HepG2 (cell line): Measurements from ENCODE around the gene SLC26A3. TPM values are rescaled to one million over a fixed set of nuclear protein-coding genes. Genes with fewer than 3 reads are reported as not detected.

ENCODE experiments used
- ATAC-seq: fragments of 200-7000 bp; cut with Tn5 transposase; 3 replicates; pipeline ENCODE4 v1.9.1; 2020; ENCODE audit warnings: mild to moderate bottlenecking, moderate library complexity
- BruUV-seq: library from RNA; stranded (reverse); fragments of 400-500 nt; replicated peaks from 2 replicates; lab custom pipeline; 2021; lab: Mats Ljungman, UMichigan
- CTCF ChIA-PET: fragments of 300-600 bp; formaldehyde crosslinking; extraction: SDS; loops from one replicate; lab custom pipeline; 2021; ENCODE audit warnings: low total read pairs, inconsistent platforms, low intra/inter-chr PET ratio; lab: Yijun Ruan, JAX
- POLR2A ChIA-PET: fragments of 350-600 bp; sonication (Branson Sonifier 250); formaldehyde crosslinking; loops from one replicate; lab custom pipeline; 2020; ENCODE audit warnings: antibody characterized with exemption, inconsistent platforms; lab: Yijun Ruan, JAX
- DNase-seq: peaks from one replicate; pipeline ENCODE4 v3.0.0-alpha.2; 2015; ENCODE audit warnings: low spot score
- FAIRE-seq: peaks from 3 replicates; lab custom pipeline; 2011; peaks lifted over from hg19 to GRCh38; lab: Jason Lieb, UNC
- H2AFZ ChIP-seq: one replicate; pipeline ENCODE4 v1.6.1; 2011; ENCODE audit warnings: low read length, inconsistent platforms
- H3K27ac ChIP-seq: fragments of 300-600 bp; 3 replicates; pipeline ENCODE4 v1.8.0; 2011; ENCODE audit warnings: mixed run types, mild to moderate bottlenecking, mixed read lengths, low read length, inconsistent platforms; ENCODE audit not compliant: insufficient read depth; ENCODE audit errors: extremely low read length
- H3K27me3 ChIP-seq, 2 experiments: fragments of 200-600 bp in 1 of 2; 2 replicates in 1 of 2; 3 replicates in 1 of 2; pipeline versions ENCODE4 v1.6.0 to v1.8.0; 2011; ENCODE audit warnings: low read length in 2 of 2, mild to moderate bottlenecking in 2 of 2, moderate library complexity in 2 of 2, inconsistent platforms in 1 of 2; ENCODE audit not compliant: insufficient read depth in 2 of 2, control insufficient read depth in 1 of 2
- H3K36me3 ChIP-seq, 2 experiments: fragments of 200-600 bp in 1 of 2; replicated peaks in 1 of 2; 2 replicates in 1 of 2; 3 replicates in 1 of 2; pipeline versions ENCODE4 v1.5.1 to v1.8.0; 2011; ENCODE audit warnings: low read length in 2 of 2, inconsistent platforms in 1 of 2; ENCODE audit not compliant: insufficient read depth in 2 of 2, control insufficient read depth in 1 of 2
- H3K4me1 ChIP-seq: 2 replicates; pipeline ENCODE4 v1.5.1; 2012; ENCODE audit warnings: low read length, inconsistent platforms; ENCODE audit not compliant: insufficient read depth
- H3K4me2 ChIP-seq: 2 replicates; pipeline ENCODE4 v1.6.0; 2011; ENCODE audit warnings: low read depth, low read length, inconsistent platforms
- H3K4me3 ChIP-seq, 3 experiments: fragments of 200-600 bp in 1 of 3; sonication (generic), shearing (Covaris generic) in 1 of 3; replicated peaks in 1 of 3; 2 replicates each; pipeline ENCODE4 v1.5.1; 2011 to 2016; ENCODE audit warnings: low read length in 3 of 3, inconsistent platforms in 2 of 3, low read depth in 2 of 3, mild to moderate bottlenecking in 2 of 3, control low read depth in 1 of 3, mixed read lengths in 1 of 3; ENCODE audit not compliant: insufficient read depth in 1 of 3
- H3K79me2 ChIP-seq: one replicate; pipeline ENCODE4 v1.6.1; 2011; ENCODE audit warnings: low read length, inconsistent platforms; ENCODE audit not compliant: insufficient read depth
- H3K9ac ChIP-seq: 2 replicates; pipeline ENCODE4 v1.6.0; 2011; ENCODE audit warnings: mild to moderate bottlenecking, low read depth, low read length, inconsistent platforms; ENCODE audit not compliant: insufficient read depth
- H3K9me3 ChIP-seq: 2 replicates; pipeline ENCODE4 v1.5.1; 2012; ENCODE audit warnings: mild to moderate bottlenecking, low read length
- H4K20me1 ChIP-seq: 2 replicates; pipeline ENCODE4 v1.6.0; 2011; ENCODE audit warnings: inconsistent platforms, mild to moderate bottlenecking, low read length, moderate library complexity; ENCODE audit not compliant: insufficient read depth
- ATM ChIP-seq: fragments of 450-650 bp; IDR thresholded peaks from 2 replicates; pipeline ENCODE4 v1.7.1; 2017; ENCODE audit warnings: mild to moderate bottlenecking, borderline replicate concordance
- HHEX ChIP-seq: IDR thresholded peaks from 2 replicates; pipeline ENCODE4 v1.6.1; 2016; ENCODE audit warnings: control low read depth
- MEF2D ChIP-seq: sonication (generic); formaldehyde crosslinking; IDR thresholded peaks from 2 replicates; pipeline ENCODE4 v1.5.1; 2020; ENCODE audit warnings: mild to moderate bottlenecking, missing genetic modification reagents
- RFXANK ChIP-seq: IDR thresholded peaks from 2 replicates; pipeline ENCODE4 v1.6.1; 2016
- SAP130 ChIP-seq: IDR thresholded peaks from 2 replicates; pipeline ENCODE4 v1.6.1; 2016; ENCODE audit warnings: low read depth
- TFAP4 ChIP-seq: sonication (generic); IDR thresholded peaks from 2 replicates; pipeline ENCODE4 v1.6.1; 2016; ENCODE audit warnings: low read depth, borderline replicate concordance
- ZNF260 ChIP-seq: sonication (generic); formaldehyde crosslinking; IDR thresholded peaks from 2 replicates; pipeline ENCODE4 v1.4.0; 2020; ENCODE audit warnings: missing genetic modification reagents, low read depth, mild to moderate bottlenecking, borderline replicate concordance
- ZNF264 ChIP-seq: sonication (generic); formaldehyde crosslinking; IDR thresholded peaks from 2 replicates; pipeline ENCODE4 v1.4.0; 2020; ENCODE audit warnings: missing genetic modification reagents
- ZNF460 ChIP-seq: sonication (generic); formaldehyde crosslinking; IDR thresholded peaks from 2 replicates; pipeline ENCODE4 v1.5.1; 2020; ENCODE audit warnings: missing genetic modification reagents, mild to moderate bottlenecking, borderline replicate concordance
- ZNF570 ChIP-seq: sonication (generic); formaldehyde crosslinking; IDR thresholded peaks from 2 replicates; pipeline ENCODE4 v1.4.0; 2020; ENCODE audit warnings: mild to moderate bottlenecking, missing genetic modification reagents, borderline replicate concordance
- ZNF687 ChIP-seq: sonication (generic); formaldehyde crosslinking; IDR thresholded peaks from 2 replicates; pipeline ENCODE4 v1.5.1; 2020; ENCODE audit warnings: mild to moderate bottlenecking, missing genetic modification reagents, moderate library complexity
- ZNF724P ChIP-seq: sonication (generic); formaldehyde crosslinking; IDR thresholded peaks from 2 replicates; pipeline ENCODE4 v1.8.0; 2022; ENCODE audit warnings: missing genetic modification reagents, borderline replicate concordance
- WGBS: methylation state at CpG from one replicate; pipeline ENCODE4 v1.1.6; 2017; ENCODE audit warnings: low lambda C conversion rate; 5-methylcytosine and 5-hydroxymethylcytosine counted together
- in situ Hi-C: cut with HindIII; loops from 2 replicates; pipeline ENCODE4 v1.10.0; 2017; ENCODE audit warnings: low pct_unique_long_range_greater_than_20kb; ENCODE audit not compliant: extremely low pct_ligation_motif_present
- intact Hi-C: fragments of 100-400 bp; cut with micrococcal nuclease; formaldehyde crosslinking; loops from one replicate; pipeline ENCODE4 v1.10.0; 2022; ENCODE audit not compliant: unreplicated experiment
- polyA plus RNA-seq, 8 experiments: library from polyadenylated mRNA; depleted of rRNA in 3 of 8; stranded (reverse) in 7 of 8; unstranded in 1 of 8; fragments of >200 nt; fragmentation: Illumina TruSeq in 4 of 8; extraction: Trizol in 4 of 8; gene quantifications; 2 replicates each; pipeline versions ENCODE4 v1.2.1 to v1.2.3, GENCODE V29; 2011 to 2016; ENCODE audit warnings: low read depth in 4 of 8, missing spikeins in 1 of 8, mixed read lengths in 1 of 8; ENCODE audit not compliant: insufficient read depth in 1 of 8
- total RNA-seq, 5 experiments: library from RNA; depleted of rRNA; stranded (reverse); fragments of >200 nt; fragmentation: Illumina TruSeq; extraction: Trizol; gene quantifications; 2 replicates each; pipeline ENCODE4 v1.2.3, GENCODE V29; 2016; ENCODE audit warnings: low read depth in 1 of 5
- TF ChIP-seq, protein P1 (sequence below): sonication (generic); formaldehyde crosslinking; conservative IDR thresholded peaks from 2 replicates; pipeline ENCODE4 v1.4.0; 2020; ENCODE audit warnings: mild to moderate bottlenecking, missing genetic modification reagents, moderate library complexity

SLC26A3 gene
- total and polyA plus RNA-seq, 2 of the 13 experiments (the other 11 are each of a cell fraction or from before 2014, with no cell fraction given), result 0.11 to 0.30 TPM

DNA sequence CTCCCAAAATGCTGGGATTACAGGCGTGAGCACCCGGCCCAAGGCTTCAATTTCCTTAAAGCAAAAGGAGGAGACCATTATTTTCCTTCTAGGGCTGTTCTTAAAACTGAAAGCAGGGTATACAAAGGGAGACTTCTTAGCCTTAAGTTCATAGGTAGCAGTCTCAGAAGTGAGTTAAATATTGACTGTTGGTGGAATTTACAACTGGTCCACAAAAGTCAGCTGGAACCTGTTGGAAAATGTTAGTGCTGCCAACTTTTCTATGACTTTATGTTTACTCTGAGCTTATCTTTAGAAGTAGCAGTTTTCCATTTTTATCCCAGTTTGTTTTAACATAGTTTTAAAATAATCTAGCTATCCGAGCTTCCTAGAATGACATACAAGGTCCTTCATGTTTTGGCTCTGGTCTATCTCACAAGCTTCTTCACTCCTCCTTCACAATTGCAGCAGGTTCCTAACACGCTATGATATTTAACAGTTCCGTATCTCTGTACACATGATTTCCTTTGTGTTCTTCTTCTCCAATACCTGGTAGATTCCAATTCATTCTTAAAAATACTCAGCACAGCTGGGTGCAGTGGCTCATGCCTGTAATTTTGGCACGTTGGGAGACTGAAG lies 3.3 kb downstream of the SLC26A3 start:
- Histone ChIP-seq H2AFZ (no peak overlapping the region), H3K4me3 (no peak overlapping the region), H3K4me2 (peak overlapping the region; percentile 25), H3K27me3 (no peaks in the 10 kb centered on the region; a peak in 1 of 5 replicates), H3K27ac (no peak overlapping the region), H3K4me1 (peaks cover 27% of the 10 kb centered on the region), H3K79me2 (no peaks in the 10 kb centered on the region), H3K9me3 (no peaks in the 10 kb centered on the region), H3K9ac (no peak overlapping the region), H4K20me1 (no peaks in the 10 kb centered on the region), H3K36me3 (no peaks in the 10 kb centered on the region)
- POLR2A ChIA-PET, result interaction anchor here (1.1 kb wide), 1 partner anchor 56 kb away, joined by 4 read pairs; no protein-coding TSS in a partner anchor
- in situ Hi-C loops (no loop called here), intact Hi-C loops (no loop called here)
- FAIRE-seq (peak; percentile 30), ATAC-seq (peak; percentile 50; the same call in 2 of the 3 replicates), DNase-seq (peak; percentile 10)
- TF ChIP-seq SAP130 (CRISPR knock-in tag) (peak; percentile 35; the same call in 1 of the 2 replicates), HHEX (CRISPR knock-in tag) (no peak), ZNF460 (no peak), MEF2D (CRISPR knock-in tag) (peak; percentile 48; the same call in 1 of the 2 replicates), TFAP4 (peak; percentile 78; the same call in 1 of the 2 replicates), ATM (no peak), RFXANK (CRISPR knock-in tag) (no peak), ZNF264 (no peak), ZNF724P (CRISPR knock-in tag) (no peak), ZNF687 (CRISPR knock-in tag) (no peak), ZNF260 (no peak), ZNF570 (CRISPR knock-in tag) (no peak)
- TF ChIP-seq, protein P1, sequence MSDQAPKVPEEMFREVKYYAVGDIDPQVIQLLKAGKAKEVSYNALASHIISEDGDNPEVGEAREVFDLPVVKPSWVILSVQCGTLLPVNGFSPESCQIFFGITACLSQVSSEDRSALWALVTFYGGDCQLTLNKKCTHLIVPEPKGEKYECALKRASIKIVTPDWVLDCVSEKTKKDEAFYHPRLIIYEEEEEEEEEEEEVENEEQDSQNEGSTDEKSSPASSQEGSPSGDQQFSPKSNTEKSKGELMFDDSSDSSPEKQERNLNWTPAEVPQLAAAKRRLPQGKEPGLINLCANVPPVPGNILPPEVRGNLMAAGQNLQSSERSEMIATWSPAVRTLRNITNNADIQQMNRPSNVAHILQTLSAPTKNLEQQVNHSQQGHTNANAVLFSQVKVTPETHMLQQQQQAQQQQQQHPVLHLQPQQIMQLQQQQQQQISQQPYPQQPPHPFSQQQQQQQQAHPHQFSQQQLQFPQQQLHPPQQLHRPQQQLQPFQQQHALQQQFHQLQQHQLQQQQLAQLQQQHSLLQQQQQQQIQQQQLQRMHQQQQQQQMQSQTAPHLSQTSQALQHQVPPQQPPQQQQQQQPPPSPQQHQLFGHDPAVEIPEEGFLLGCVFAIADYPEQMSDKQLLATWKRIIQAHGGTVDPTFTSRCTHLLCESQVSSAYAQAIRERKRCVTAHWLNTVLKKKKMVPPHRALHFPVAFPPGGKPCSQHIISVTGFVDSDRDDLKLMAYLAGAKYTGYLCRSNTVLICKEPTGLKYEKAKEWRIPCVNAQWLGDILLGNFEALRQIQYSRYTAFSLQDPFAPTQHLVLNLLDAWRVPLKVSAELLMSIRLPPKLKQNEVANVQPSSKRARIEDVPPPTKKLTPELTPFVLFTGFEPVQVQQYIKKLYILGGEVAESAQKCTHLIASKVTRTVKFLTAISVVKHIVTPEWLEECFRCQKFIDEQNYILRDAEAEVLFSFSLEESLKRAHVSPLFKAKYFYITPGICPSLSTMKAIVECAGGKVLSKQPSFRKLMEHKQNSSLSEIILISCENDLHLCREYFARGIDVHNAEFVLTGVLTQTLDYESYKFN (CRISPR knock-in tag), result 0 out of 2 replicates have a peak, but pooled peaks have one; percentile 22
- BruUV-seq, result no TSS peak
- 3% methylated on average over 6 of the region's 6 CpGs for WGBS
- CTCF ChIA-PET, result no interaction called here
